ENCODE data around the gene KCNN2.

The KCNN2 gene

DNA sequence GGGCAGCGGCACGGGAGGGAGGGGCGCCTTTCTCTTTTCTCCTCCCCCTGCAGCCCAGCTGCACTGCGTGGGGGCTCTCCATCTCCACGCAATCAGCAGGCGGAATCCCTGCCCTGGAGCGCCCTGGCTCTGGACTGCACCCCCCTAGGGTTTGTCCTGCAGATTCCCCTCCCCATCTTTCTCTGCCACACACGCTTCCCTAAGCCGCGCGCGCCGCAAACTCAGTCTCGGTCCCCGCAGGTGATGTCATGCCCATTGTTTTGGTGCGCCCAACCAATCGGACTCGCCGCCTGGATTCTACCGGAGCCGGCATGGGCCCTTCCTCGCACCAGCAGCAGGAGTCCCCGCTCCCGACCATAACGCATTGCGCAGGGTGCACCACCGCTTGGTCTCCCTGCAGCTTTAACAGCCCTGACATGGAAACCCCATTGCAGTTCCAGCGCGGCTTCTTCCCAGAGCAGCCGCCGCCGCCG, at the start of gene KCNN2:
Gene KCNN2, plus strand, starts transcription at position 347 of the 473 bp plus-strand sequence. Its CDS starts 70 bp downstream, at position 417.
- peak; percentile 93 for DNase-seq (ENCODE audit: low spot score)

DNA sequence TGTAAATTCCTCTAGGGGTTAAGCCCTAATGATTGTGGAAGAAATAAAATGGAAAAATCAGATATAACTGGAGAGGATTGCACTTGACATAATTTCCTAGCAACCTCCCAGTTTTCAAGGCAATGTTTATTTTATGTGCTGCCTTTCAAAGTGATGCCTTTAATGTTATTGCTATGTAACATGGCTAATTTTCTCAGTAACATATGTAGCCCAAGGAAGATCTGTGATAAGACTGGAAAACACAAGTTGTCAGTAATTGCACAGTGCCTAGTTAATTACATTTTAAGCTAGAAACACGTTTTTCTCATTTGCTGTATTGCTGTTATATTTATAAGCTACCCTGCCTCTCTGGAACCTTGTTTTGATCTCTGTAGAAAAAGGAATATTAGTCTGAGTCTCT, 49.2 kb upstream of the KCNN2 start:
- no peak for DNase-seq (ENCODE audit: low spot score)

DNA sequence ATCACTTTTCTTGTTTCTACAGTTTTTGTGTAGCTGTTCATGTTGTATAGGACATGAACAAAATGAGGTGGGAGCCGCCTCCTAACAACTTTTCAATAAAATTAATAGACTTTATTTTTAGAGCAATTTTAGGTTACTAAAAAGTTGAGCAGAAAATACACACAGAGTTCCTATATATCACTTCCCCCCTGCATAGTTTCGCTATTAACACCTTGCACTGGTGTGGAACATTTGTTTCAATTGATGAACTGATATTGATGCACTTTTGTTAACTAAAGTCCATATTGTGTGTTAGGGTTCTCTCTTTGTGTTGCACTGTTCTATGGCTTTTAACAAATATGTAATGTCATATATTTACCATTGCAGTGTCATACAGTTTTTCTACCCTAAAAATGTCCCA, 47.8 kb upstream of the KCNN2 start:
- no peak for DNase-seq (ENCODE audit: low spot score)

DNA sequence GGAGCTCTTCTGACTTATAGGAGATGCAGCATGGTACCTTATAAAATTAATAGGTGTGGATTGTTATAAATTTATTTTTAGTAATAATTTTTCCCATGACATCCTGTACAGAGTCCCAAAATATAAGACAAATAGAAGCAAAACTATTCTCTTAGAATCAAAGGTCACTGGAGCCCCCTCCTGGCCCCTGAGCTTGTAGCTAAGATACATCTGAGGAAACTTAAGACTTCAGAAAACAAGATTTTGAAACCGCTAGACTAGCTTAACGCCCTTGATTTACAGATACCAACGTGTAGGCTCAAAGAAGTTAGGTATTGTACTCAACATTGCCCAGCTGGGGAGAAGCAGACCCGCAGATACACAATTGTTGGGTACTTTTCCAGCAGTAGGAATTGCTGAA, 45.7 kb upstream of the KCNN2 start:
- DNase-seq (ENCODE audit: low spot score), result no peak

DNA sequence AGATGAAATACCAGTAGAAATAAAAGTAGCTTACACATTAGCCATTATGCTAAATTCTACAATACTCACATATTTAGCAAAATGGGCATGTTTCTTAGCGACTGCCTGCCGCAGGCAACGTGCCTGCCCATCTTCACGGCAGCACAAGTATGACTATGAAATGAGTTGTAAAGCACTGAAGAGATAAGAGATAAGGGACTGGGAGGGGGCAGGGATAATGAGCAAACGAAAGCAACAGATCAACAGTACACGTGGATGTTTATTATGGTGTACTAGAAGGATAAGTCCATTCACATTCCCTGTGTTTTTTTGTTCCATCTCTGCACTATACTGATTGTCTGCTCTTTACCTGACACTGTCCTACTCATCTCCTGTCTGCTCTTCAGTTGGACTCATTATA, 44.1 kb upstream of the KCNN2 start:
- no peak for DNase-seq (ENCODE audit: low spot score)

DNA sequence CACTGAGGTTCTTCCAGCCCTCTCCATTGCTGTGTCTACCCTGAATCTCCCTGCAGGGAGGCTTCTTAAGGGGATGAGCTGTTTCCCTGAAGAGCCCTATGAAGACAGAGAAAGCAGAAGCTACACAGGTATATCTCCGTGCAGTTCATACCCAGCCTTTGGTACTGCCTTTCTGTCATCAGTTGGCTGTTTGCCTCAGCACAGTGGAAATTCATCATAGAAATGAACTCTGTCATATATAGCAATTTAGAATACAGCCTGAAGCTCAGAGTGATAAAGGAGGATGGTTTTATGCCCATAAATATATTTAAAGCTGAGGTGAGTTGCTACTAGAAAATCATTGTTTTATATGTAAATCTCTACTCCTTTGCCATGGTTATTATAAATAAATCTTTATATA, 42.6 kb upstream of the KCNN2 start:
- no peak for DNase-seq (ENCODE audit: low spot score)

DNA sequence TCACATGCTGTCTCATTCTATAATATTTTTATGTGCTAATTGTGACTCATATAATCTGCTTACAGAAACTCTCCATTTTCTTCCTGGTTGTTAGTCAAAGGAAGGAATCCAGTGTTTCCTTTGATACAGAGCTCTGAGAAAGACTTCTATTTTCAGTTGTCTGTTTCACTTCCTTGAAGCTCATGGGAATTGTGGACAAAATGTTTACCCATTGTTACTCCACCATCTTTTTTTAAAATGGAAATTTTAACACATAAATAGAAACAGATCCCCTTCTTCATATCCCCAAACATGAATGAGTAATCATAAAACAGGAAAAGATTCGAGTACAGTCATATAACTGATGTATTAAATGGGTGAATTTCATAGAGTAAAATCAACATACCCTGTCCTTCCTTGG, 42.0 kb upstream of the KCNN2 start:
- peak; percentile 96 for DNase-seq (ENCODE audit: low spot score)

DNA sequence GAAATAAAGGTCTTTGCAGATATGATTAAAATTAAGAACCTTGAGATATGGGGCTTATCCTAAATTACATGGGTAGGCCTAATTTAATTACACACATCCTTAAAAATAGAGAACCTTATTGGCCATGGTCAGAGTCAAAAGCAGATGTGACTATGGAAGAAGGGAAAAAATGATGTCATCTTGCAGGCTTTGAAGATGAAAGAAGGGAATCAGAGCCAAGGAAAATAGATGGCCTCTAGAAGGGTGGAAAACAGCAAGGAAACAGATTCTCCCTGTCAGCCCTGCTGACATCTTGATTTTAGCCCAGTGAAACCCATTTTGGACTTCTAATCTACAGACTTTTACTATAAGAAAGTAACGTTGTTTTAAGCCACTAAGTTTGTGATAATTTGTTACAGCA, 37.6 kb upstream of the KCNN2 start:
- no peak for DNase-seq (ENCODE audit: low spot score)

DNA sequence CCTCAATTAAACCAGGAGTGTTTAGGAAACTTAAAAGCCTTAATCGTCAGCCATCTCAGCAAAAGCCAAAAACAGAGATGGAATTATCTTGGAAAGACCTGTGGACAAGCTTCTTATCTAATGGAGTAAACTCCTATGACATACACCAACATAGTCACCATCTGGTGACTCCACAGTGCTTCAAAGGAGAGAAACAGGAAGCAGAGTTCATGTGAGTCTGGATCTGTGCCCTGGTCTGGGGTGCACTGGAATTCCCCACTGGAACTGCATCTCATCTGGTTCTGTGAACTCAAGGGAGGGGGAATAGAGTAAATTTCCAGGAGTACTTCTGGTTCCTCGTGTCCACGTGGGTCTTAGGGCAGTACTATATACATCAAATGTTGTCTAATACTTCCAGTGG, 36.3 kb upstream of the KCNN2 start:
- DNase-seq (ENCODE audit: low spot score), result peak; percentile 69

DNA sequence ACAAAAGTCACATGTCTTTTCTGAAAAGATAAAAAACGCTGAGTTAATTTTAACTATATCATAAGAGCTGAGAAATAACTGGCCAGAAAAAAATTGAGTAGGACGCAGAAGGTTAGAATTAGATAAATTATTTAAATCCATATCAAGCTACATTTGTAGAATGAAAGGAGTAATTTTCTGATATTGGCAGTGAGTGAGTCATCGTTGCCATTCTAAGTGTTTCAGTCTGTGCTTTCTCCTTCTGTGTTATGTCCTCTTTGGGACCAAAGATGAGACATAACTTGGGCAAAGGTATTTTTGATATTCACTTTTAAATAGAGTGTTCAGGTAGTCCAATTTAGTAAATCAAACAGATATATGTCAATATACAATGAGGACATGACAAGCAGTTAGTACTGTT, 34.4 kb upstream of the KCNN2 start:
- no peak for DNase-seq (ENCODE audit: low spot score)

DNA sequence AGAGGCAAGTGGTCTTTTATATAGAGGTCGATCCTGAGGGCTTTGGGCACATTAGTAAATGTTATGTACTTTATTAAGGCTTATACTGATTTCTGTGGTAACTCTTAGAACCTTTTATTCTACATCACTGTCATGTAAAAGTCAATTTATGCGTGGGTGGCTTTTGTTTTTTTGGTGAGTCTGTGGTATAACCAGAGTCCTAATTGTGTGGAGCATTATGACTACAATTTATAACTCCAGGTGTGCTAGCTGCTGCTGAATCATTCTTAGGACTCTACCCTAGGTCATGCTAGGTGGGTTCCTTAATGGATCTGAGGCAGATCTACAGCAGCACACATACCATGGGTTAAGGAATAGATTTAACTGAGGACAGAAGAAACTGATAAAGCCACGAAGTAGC, 33.9 kb upstream of the KCNN2 start:
- DNase-seq (ENCODE audit: low spot score), result no peak

DNA sequence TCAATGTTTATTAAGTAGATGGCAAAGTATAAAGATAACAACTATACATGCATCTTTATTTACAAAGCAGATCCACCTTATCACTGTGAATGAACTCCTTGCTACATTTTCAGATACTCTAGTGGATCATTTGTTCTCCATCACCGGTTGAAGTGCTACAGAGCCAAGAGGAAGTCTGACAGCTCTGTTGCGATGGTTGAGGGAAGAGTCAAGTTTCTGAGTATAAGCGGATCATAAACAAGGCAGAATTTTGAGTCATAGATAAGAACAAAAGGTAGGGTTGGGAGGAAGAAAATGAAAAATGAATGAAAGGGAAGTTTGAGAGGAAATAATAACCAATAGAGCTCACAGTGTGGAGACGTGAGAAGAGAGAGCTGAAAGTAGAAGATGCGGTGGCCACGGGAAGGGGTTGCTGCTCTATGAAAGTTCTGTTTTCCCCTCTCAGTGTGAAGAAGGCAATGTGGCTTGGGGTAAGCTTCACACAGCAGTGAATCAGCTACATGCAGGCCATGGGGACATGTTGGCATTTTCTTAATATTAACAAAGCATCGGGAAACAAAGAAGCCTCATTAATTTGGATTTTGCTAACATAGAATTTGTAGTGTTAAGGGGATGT, 30.8 kb upstream of the KCNN2 start:
- DNase-seq (ENCODE audit: low spot score), result no peak

DNA sequence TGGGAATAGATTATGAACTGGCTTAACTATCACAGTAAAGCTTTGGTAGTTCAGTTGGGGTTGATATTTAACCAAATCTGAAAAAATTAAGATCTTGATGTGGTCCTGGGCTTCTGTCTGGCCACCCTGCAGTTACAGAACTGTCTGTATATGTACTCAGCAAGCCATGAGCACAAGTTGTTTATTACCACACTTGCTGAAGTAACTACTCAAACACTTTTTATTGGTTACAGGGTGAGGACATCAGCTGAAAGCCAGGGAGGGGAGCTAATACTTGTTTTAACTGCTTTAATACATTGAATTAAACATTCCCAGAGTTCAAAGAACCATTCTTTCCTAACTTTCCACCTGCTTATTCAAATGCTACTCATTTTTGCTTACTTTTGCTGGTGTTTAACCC, 29.4 kb upstream of the KCNN2 start:
- DNase-seq (ENCODE audit: low spot score), result no peak

DNA sequence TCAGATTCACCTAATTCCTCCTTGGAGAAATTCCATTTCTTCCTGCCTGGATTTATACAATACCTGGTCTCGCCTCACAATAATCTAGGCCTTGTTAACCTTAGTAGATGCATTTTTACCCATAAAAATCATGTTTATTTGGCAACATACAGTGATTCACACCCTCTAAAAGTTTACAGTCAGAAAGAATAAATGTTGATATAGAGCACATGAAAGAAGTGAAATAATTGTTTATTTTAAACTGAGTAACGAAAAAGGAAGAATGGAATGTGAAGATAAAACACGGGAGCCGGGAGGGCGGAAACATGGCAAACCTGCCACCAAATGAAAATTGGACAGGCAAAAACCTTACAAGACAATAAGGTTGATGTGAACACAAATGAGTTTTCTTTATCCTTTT, 28.9 kb upstream of the KCNN2 start:
- DNase-seq (ENCODE audit: low spot score), result no peak

DNA sequence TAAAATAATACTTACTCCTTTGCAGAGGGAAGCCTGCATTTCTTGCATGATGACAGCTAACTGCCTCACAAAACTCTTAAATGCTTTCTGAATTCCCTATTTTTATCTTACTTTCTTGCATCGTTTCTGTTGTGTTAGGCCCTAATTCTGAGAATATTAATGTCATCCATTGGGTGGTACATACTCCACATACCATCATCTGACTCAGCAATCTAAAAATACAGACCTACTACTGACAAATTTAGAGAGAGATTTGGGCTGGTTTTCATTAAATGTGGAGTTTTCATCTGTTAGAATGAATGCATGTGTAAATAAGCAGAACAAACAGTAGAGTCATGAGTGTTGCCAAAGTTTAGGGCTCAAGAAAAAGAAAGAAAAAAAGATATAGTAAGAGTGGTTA, 26.5 kb upstream of the KCNN2 start:
- no peak for DNase-seq (ENCODE audit: low spot score)

DNA sequence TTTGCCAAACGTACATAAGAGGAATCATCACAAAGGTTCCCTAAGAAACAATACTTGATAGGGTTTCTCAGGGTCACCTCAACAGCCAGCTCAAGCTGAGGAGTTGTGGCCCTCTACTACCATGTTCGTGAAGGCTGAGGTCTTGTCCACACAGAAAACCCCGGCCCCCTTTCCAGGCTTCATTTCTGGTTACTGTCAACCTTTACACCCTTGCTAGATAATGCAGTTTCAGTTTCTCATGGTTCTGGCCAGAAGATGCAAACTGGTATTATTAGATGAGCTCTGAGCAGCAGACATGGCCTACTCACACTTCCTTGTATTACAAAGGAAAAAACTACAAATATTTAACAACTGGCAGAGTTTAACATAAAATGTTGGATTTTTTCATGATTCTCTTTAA, 22.8 kb upstream of the KCNN2 start:
- no peak for DNase-seq (ENCODE audit: low spot score)

DNA sequence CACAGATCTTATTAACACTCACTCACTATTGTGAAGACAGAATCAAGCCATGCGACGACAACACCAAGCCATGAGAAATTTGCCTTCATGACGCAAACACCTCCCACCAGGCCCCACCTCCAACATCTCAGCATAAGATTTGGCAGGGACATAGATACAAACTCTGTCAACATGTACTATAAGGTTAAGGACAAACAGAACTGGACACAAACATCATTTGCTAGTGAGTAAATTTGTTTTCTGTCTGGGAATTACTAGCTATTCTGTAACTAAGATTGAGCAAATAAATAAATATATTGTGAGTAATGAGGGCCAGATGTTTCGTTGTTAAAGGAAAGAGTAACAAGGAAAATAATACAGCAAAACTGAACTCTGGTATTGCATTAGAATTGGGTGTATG, 15.7 kb upstream of the KCNN2 start:
- no peak for DNase-seq (ENCODE audit: low spot score)

DNA sequence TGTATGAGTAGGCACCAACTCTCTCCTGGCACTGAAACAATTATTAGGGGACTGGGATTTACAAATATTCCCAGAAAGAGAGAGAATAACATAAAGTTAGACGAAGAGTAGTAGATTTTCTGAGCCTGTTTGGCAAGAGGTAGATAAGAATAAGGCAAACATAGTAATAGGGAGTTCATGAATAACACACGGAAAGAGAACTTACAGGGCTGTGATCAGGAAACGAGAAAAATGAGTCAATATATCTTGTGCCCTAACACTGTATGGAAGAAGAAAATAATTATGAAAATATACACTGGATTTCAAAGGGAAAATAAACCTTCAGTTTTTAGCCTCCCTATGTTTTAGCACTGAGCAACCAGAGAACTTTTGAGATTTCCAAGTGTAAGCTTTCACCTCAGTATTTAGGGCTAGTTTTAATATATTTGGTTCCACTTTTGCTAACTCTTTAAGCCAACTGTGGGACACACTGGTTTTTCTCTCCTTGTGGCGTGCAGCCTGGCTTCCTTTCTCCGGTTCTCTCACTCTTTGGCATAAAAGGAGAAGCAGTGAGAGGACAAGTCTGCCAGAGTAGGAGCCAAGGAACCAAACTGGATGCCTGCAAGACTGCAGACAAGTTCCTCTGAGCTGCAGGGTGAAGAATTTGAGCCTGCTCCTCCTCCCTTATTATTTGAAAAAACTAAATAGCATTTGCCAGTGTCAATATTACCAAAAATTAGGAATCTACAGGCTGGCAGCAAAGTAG, 6.6 kb upstream of the KCNN2 start:
- no peak for DNase-seq (ENCODE audit: low spot score)

DNA sequence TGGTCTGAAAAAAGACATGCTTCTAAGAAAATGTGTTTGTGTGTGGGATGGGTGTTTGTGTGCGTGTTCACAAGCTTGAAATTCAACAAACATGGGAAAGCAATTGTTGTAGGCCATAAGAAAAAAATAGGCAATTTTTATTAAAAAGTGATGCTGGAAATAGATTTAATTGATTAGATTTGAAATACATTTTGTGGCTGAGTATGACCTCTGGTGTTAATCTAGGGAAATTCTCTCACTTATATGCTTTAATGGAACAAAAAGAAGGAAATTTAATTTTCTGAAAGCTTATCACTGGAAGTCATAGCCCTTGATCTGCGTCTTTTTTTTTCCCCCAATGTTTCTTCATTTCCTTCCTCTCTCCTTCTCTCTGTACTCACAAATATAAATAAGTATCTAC, 3.5 kb upstream of the KCNN2 start:
- DNase-seq (ENCODE audit: low spot score), result peak; percentile 26

DNA sequence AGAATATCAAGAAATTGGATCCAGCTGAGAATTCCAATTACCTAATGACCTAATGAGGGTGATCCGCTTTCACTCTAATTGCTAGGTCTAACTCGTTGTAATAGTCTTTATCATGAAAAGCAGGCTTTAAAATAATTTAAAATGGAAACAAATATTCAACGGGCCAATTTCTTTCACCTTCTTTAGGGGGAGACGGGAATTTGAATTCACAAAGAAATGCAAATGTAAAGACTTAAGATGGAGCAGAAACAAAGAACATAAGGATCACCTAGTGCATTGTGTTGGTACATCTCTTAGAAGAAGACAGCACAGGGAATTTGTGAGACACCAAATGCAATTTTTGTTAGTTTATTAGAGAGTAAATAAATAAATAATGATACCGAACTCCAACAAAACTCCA, 1.5 kb upstream of the KCNN2 start:
- no peak for DNase-seq (ENCODE audit: low spot score)

DNA sequence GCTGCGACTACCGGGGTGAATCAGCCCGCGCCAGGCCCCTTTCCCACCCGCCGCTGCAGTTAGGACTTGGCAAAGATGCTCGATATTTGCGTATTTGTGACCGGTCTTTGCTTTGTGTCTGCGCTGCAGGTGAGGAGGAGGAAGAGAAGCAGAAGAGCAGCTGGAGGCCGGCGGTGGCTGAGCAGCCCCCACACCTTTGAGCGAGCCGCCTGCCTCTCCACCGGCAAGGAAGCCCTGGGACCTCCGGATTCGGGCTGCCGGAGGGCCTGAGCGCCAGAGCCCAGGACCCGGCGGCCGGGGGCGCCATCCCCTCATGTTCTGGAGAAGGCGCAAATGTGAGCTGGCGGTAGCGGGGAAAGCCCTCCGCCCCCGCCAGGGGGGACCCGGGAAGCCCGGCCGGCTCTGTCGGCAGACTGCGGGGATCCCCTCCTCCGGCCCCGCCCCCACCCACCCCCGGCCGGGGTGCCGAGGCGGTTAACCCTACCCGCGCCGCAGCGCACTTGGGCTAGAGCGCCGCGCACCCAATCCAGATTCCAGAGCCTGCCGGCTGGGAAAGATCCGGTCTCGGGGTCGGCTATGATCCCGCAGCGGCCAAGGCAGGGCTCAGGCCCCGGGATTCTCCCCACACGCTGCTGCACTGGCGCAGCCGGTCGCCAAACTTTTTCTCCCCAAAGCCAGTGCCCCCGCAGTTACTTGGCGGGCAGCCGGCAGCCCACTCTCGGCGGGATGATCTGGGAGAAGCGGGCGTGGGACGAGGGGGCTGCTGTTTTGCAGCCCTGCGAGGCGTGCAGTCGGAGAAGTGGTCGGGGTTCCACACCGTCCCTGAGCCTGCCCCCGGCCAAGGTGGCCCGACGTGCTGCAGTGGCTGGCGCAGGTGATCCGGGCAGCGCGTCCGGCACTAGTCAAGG, 800 bp upstream of the KCNN2 start:
- DNase-seq (ENCODE audit: low spot score), result peak; percentile 33

DNA sequence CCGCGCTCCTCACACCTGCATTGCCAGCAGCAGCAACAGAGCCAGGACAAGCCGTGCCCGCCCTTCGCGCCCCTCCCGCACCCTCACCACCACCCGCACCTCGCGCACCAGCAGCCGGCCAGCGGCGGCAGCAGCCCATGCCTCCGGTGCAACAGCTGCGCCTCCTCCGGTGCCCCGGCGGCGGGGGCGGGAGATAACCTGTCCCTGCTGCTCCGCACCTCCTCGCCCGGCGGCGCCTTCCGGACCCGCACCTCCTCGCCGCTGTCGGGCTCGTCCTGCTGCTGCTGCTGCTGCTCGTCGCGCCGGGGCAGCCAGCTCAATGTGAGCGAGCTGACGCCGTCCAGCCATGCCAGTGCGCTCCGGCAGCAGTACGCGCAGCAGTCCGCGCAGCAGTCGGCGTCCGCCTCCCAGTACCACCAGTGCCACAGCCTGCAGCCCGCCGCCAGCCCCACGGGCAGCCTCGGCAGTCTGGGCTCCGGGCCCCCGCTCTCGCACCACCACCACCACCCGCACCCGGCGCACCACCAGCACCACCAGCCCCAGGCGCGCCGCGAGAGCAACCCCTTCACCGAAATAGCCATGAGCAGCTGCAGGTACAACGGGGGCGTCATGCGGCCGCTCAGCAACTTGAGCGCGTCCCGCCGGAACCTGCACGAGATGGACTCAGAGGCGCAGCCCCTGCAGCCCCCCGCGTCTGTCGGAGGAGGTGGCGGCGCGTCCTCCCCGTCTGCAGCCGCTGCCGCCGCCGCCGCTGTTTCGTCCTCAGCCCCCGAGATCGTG, 517 bp downstream of the KCNN2 start:
- peak; percentile 34 for DNase-seq (ENCODE audit: low spot score)
